ENCODE results near the gene SLC29A1.

DNA sequence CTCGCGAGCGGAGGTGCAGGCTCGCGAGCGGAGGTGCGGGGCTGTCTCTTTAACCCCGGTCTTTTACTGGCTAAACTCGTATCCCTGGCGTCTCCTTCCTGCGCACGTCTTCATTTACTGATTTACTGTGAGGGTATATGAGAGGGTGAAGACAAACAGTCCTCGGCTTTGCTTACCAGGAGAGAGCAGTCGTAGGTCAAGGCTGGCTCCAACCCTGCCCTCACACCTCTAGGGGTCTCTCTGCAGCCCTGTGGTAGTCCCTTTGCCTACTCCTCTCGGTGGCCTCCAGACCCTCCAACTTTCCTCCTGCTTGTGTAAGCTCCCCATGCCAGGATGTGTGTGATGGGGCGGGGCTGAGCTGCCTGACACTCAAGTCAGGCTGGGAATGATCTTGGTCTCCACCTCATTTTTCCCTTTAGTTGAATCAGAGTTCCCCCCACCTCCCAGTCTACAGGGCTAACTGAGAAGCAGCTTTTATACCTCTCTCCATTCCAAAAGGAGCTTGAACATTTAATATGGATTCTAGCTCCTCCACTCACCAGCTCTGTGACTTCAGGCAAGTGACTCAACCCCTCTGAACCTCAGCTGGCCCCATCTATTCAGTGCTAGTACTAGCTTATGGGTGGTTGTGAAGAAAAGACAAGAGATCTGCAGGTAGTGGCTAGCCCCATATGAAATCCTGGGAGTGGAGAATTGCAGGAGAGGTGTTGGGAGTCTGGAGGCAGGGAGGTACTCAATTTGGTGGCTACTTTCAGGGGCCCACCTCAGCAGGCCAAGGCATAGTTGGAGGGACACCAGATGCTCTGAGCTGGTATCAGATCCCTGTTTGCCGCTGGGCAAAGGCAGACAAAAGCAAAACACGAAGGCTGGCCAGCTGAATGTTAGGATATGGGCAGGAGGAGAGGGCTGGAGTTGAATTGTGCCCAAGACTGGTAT is 902 bp downstream of the SLC29A1 start:
- TF ChIP-seq YY1 (IDR thresholded peaks at IDR 0.05; ENCODE audit: insufficient read depth, insufficient read length) (no peak), SUZ12 (IDR thresholded peaks at IDR 0.05; ENCODE audit: extremely low read depth, insufficient read depth, insufficient read length) (no peak)

All from NT2/D1 (cell line).